Endothelial cell (in vitro differentiated cells): ENCODE results near the gene C10orf67. TPM values are rescaled to one million over a fixed set of nuclear protein-coding genes. Genes with fewer than 3 reads are reported as not detected.

Experiments
- DNase-seq: peaks from one replicate; pipeline ENCODE4 v3.0.0; 2021; ENCODE audit warnings: low spot score
- H3K27ac Mint-ChIP-seq: one replicate; pipeline ENCODE4 v1.8.0; 2021; ENCODE audit warnings: mixed read lengths, inconsistent platforms; ENCODE audit not compliant: unreplicated experiment
- H3K27me3 Mint-ChIP-seq: one replicate; pipeline ENCODE4 v1.8.0; 2021; ENCODE audit warnings: mild to moderate bottlenecking, moderate library complexity, mixed read lengths, inconsistent platforms; ENCODE audit not compliant: unreplicated experiment
- H3K36me3 Mint-ChIP-seq: one replicate; pipeline ENCODE4 v1.8.0; 2021; ENCODE audit warnings: mild to moderate bottlenecking, low read depth, mixed read lengths, inconsistent platforms; ENCODE audit not compliant: unreplicated experiment
- H3K4me1 Mint-ChIP-seq: one replicate; pipeline ENCODE4 v1.8.0; 2021; ENCODE audit warnings: mild to moderate bottlenecking, mixed read lengths, inconsistent platforms; ENCODE audit not compliant: unreplicated experiment
- H3K4me3 Mint-ChIP-seq: one replicate; pipeline ENCODE4 v1.8.0; 2021; ENCODE audit warnings: mild to moderate bottlenecking, mixed read lengths, inconsistent platforms; ENCODE audit not compliant: unreplicated experiment
- H3K9me3 Mint-ChIP-seq: one replicate; pipeline ENCODE4 v1.8.0; 2021; ENCODE audit warnings: mixed read lengths, inconsistent platforms; ENCODE audit not compliant: unreplicated experiment
- total RNA-seq: library from RNA; stranded (reverse); fragmentation: NEBNext Ultra II Directional; extraction: Animal tissue kit (Norgen Biotek cat#: 25700); gene quantifications from one replicate; pipeline ENCODE4 v1.2.1, GENCODE V29; 2021; ENCODE audit not compliant: unreplicated experiment
- TF ChIP-seq, protein P1 (sequence below): fragments of 200-600 bp; sonication (generic); IDR thresholded peaks from one replicate; pipeline ENCODE4 v1.5.0; 2021; ENCODE audit warnings: antibody characterized with exemption; ENCODE audit not compliant: unreplicated experiment

Gene C10orf67
- total RNA-seq, 1 donor from 2014 or later, result not detected

DNA sequence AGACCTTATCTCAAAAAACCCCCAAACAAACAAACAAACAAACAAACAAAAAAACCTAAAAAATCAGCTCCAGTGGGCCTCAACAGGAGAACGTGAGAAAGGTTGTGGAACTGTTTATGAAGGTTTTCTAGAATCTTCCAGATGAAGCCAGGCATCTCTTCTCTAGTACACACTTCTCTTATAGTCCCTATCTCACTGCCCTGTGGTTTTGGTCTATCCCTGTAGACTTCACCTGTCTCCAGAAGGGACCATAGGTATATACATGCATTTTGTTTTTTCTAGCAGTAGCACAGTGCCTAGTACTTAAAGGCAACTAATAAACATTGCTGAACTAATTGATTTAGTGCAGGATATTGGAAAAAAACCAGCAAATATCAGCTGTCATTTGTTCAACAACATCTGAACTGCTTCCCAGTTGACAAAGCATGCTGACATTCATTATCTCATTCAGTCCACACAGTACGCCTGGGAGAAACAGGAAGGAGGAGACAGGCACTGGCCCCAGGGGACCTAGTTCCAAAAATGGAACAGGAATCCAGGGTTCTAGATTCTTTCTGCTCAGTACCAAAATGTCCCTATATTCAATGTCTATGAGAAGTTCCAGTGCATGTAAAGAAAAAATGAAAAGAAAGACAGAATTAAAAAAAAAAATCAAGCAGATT lies 59.8 kb downstream of the C10orf67 start:
- H3K4me3 Mint-ChIP-seq, result no peak overlapping the region
- no peak for DNase-seq
- H3K36me3 Mint-ChIP-seq, result no peaks in the 10 kb centered on the region
- TF ChIP-seq, protein P1, sequence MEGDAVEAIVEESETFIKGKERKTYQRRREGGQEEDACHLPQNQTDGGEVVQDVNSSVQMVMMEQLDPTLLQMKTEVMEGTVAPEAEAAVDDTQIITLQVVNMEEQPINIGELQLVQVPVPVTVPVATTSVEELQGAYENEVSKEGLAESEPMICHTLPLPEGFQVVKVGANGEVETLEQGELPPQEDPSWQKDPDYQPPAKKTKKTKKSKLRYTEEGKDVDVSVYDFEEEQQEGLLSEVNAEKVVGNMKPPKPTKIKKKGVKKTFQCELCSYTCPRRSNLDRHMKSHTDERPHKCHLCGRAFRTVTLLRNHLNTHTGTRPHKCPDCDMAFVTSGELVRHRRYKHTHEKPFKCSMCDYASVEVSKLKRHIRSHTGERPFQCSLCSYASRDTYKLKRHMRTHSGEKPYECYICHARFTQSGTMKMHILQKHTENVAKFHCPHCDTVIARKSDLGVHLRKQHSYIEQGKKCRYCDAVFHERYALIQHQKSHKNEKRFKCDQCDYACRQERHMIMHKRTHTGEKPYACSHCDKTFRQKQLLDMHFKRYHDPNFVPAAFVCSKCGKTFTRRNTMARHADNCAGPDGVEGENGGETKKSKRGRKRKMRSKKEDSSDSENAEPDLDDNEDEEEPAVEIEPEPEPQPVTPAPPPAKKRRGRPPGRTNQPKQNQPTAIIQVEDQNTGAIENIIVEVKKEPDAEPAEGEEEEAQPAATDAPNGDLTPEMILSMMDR, result no peak
- H3K27me3 Mint-ChIP-seq, result peaks cover 2% of the 10 kb centered on the region
- H3K27ac Mint-ChIP-seq, result no peak overlapping the region
- H3K9me3 Mint-ChIP-seq, result no peaks in the 10 kb centered on the region
- H3K4me1 Mint-ChIP-seq, result peaks cover 4% of the 10 kb centered on the region

- Mint-ChIP-seq H3K4me3 (no peak overlapping the region), H3K36me3 (no peaks in the 10 kb centered on the region), H3K4me1 (peaks cover 4% of the 10 kb centered on the region), H3K9me3 (no peaks in the 10 kb centered on the region), H3K27me3 (peaks cover 2% of the 10 kb centered on the region), H3K27ac (no peak overlapping the region)
- DNase-seq, result no peak
- TF ChIP-seq, protein P1, result no peak
Measured at GRCh38 chr10:23284155-23284554, 60.4 kb downstream of the C10orf67 start.

DNA sequence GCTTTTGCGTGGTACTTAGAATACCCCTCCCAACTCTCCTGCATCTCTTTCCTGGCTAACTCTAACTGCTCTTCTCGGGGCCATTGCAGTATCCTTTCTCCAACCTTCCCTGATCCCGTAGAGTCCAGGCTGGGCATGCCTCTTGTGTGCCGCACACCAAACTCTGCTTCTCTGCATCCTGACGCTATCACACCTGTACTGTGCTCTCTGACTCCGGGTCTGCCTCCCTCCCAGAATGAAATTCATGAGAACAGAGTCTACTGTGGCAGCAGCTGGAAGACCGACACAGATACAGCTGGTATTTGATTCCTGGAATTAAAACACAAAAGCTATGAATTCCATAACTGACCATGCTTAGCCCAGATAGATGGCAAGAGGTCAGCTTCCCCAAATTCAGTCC lies 60.9 kb downstream of the C10orf67 start:
- Mint-ChIP-seq H3K27ac (no peak overlapping the region), H3K27me3 (peaks cover 2% of the 10 kb centered on the region), H3K36me3 (no peaks in the 10 kb centered on the region), H3K4me3 (no peak overlapping the region), H3K4me1 (peaks cover 4% of the 10 kb centered on the region), H3K9me3 (no peaks in the 10 kb centered on the region)
- TF ChIP-seq, protein P1, result no peak
- DNase-seq, result no peak

DNA sequence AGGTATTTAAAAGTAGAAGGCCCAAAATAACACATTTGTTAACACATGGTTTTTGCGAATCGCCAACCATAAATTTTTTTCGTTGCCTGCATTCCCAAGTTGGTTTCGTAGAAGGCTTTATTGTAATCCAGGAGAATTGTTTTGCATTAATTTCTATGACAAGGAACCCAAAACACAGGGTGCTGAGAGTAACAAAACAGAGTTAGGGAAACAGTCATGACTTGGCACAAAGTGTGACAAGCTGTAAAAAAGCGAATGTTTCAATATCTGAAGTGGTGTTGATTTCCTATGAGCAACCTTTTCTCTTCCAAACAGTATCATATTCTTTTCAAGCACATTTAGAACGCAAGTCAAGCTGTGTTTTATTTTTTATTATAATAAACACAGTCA lies 63.6 kb downstream of the C10orf67 start:
- H3K27ac Mint-ChIP-seq, result no peak overlapping the region
- H3K27me3 Mint-ChIP-seq, result peaks cover 2% of the 10 kb centered on the region
- peaks cover 4% of the 10 kb centered on the region for H3K4me1 Mint-ChIP-seq
- no peak for DNase-seq
- H3K36me3 Mint-ChIP-seq, result no peaks in the 10 kb centered on the region
- H3K4me3 Mint-ChIP-seq, result no peak overlapping the region
- no peaks in the 10 kb centered on the region for H3K9me3 Mint-ChIP-seq
- TF ChIP-seq, protein P1, result no peak

DNA sequence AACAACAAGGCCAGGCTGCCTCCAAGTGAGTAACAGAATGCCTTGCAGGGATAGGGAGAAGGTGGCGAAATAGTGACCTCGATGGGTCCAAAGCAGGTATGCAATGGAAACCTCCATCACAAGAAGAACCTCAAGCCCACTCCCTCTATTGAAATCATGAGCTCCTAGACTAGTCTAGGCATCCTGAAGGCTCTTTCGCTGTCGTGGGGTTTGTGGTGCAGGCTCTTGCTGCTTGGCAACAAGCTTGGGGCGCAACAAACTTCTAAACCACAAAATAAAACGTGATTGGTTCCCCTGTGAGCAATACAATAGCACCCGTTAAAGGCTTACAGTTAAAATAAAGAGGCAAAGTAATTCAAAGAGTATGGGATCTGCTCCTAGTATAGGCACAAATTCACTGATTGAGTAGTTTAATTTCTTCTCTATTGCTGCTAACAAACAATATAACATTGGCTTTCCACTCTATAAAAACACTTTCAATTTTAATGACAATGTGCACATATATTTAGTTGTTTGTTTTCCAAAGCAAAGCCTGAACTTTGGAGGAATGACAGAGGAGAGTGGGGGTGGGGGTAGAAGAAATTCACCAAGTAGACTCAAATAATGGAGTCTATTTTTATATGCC lies 64.1 kb downstream of the C10orf67 start:
- no peak for DNase-seq
- no peak overlapping the region for H3K27ac Mint-ChIP-seq
- H3K27me3 Mint-ChIP-seq, result peaks cover 2% of the 10 kb centered on the region
- H3K9me3 Mint-ChIP-seq, result no peaks in the 10 kb centered on the region
- no peak overlapping the region for H3K4me3 Mint-ChIP-seq
- TF ChIP-seq, protein P1, result no peak
- peaks cover 4% of the 10 kb centered on the region for H3K4me1 Mint-ChIP-seq
- H3K36me3 Mint-ChIP-seq, result no peaks in the 10 kb centered on the region
